Skin epidermis (tissue), 12 donors: ENCODE results near the gene OASL.
A peak's percentile ranks its signal among the peaks of the same experiment; 100 is the strongest.
"Not testable (repeated sequence)": the region's sequence is repeated elsewhere in the genome, so short reads cannot be mapped to it uniquely, and the experiment has no call there.

Experiments used
- H3K27ac ChIP-seq, 21 experiments: fragments of 200-600 bp; sonication (generic) in 11 of 21; one replicate each; pipeline ENCODE4 v1.5.0; 2020; ENCODE audit warnings: mild to moderate bottlenecking in 3 of 21, inconsistent platforms in 2 of 21, moderate library complexity in 2 of 21
- H3K4me3 ChIP-seq, 7 experiments: fragments of 200-600 bp; sonication (generic) in 2 of 7; one replicate each; pipeline ENCODE4 v1.5.0; 2020; ENCODE audit warnings: inconsistent platforms in 2 of 7, mild to moderate bottlenecking in 2 of 7, moderate library complexity in 1 of 7

Gene OASL

GRCh38 chr12:121038861-121039668 is at the start of gene OASL:
Gene OASL, minus strand, starts transcription at chr12:121039246. Its CDS starts 275 bp downstream, at chr12:121038971.
- peak within 1 kb of the TSS in 19 of 21 experiments; percentile 1 to 91 (median 64) for H3K27ac ChIP-seq
- peak within 1 kb of the TSS; percentile 35 to 50 (median 48) for H3K4me3 ChIP-seq

DNA sequence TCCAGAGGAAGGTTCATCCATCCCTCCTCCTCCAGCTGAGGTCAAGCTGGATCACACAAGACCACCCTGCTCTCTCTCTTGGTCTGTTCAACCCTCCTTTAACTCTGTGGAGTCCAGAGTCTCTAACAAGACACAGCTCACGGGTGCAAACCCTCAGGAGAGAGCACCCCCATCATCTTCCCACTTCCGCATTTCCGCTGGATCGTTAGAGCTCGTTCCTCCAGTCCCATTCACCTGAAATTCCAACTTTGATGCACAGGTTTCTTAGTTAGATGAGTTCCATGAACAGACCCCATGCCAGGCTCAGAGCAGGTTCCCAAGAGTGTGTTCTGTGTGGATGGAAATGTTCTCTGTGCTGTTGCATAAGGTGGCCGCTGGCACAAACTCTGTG is 49.1 kb upstream of the OASL start:
- H3K27ac ChIP-seq = no peak overlapping the region
- no peak overlapping the region for H3K4me3 ChIP-seq

DNA sequence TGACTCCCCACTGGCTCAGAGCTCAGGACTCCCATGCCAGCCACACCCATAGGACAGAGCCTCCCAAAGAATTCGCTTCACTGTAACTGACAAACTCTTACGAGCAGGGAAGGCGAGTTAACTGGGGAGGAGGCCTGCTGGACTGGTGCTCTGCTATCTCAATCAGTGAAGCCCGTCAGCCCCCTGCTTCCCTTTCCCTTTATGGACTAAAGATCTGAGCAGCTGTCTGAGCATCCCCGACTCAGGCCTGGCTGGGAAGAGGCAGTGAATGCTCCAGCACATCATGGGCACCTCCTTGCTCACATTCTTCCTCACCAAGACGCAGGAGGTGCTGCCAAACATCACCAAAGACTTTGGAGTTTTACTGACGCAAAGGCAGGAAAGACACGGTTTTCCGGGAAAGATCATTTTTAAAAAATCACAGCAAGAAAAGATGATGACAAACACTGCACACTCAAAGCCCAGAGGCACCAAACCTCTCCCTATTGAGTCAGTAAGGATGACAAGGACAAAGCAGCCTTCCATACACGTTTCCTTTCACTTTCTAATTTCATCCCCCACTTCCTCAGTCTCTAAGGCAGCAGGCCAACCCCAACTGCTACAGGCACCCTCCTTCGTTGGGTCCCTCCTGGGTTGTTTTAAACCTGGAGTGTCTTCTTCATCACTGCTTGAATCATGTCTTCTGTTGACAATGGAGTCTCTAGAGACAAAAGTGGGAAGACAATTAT is 48.6 kb upstream of the OASL start:
- Histone ChIP-seq H3K27ac (no peak overlapping the region), H3K4me3 (no peak overlapping the region)

DNA sequence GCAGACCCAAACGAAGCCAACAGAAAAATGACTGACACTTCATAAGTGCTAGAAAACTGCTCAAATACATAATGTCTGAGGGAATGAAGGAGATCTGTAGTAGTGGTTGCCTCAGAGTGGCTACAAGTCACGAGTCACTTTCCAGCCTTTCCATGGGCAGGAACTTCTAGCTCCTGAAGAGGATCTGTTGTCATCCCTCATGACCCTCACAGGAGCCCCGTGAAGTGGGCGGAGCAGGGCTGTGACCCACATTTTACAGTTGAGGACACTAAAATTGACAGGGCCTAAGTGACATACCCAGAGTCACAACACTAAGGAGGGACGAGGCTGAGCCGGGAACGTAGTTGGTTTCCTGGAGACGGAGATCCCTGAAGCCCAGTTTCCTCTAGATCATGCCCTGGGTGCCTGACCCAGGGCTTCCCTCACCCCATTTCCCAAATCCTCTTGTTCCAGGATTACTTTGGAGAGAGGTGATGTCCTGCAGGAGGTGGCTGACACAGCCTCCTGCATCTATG is 47.8 kb upstream of the OASL start:
- Histone ChIP-seq H3K27ac (no peak overlapping the region), H3K4me3 (no peak overlapping the region)

- Histone ChIP-seq H3K27ac (no peak overlapping the region), H3K4me3 (no peak overlapping the region)
Measured at GRCh38 chr12:121085506-121086353, 46.7 kb upstream of the OASL start.

- Histone ChIP-seq H3K4me3 (no peak overlapping the region), H3K27ac (no peak overlapping the region)
Measured at GRCh38 chr12:121085069-121085468, 46.0 kb upstream of the OASL start.

DNA sequence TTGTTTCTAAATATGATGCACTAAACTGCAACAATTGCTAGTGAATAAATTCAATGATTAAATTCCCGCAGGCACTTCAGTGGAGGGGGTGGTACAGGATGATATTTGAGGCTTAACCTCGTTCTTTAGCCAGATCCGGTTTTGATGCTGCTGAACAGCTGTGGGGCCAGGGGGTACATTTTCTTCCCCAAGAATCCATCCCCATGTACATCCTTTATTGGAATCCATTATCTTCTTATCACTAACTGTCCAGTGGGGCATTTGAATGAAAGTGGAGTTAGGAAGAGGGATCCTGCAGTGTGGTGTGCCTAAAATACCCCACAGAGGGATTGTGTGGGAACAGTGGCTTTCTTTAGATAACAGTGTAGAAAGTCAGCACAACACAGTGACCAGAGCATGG is 45.2 kb upstream of the OASL start:
- H3K4me3 ChIP-seq = no peak overlapping the region

DNA sequence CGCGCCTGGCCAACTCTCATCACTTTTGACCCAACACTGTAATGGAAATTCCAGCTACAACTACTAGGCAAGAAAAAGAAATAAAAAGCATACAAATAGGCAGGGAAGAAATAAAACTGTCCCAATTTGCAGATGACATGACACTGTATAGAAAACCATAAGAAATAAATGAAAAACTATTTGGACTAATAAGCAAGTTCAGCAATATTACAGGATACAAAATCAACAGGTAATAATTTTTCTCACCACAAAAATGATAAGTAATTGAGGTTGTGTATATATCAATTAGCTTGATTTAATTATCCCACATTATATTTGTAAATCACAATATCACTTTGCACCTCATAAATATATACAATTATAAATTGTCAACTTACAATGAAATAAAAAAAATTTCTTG is 41.9 kb upstream of the OASL start:
- H3K27ac ChIP-seq = no peak overlapping the region
- H3K4me3 ChIP-seq = no peak overlapping the region

More for the DNA sequence above, 45.2 kb upstream of the OASL start:
- no peak overlapping the region for H3K27ac ChIP-seq

DNA sequence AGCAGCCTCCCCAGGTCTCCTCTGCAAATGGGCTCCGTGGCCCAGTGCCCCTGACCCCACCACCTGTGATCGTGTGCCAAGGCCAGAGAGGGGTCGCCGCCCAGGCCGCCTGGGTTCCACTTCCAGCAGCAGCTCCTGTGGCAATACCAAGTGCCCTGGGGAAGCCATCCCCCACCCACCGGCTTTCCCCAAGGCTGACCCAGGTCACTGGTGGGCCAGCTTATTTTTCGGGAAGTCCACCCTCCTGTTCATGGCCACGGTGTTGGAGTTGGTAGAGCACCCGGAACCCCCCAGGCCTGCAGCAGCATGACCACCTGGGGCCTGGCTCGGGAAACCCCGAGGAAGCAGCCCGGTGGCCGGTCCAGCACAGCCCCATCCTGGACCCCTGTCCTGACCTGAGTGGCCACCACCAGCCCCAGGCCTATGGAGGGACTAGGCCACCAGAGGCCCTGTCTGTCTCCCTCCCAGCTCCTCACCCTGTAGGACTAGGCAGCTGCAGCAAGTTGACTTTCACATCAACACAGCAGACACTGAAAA is 40.8 kb upstream of the OASL start:
- no peak overlapping the region for H3K4me3 ChIP-seq
- no peak overlapping the region for H3K27ac ChIP-seq

GRCh38 chr12:121077440-121077839 is 38.4 kb upstream of the OASL start:
- not testable (repeated sequence) for H3K4me3 ChIP-seq, H3K27ac ChIP-seq

GRCh38 chr12:121075911-121076310 is 36.9 kb upstream of the OASL start:
- not testable (repeated sequence) for H3K4me3 ChIP-seq, H3K27ac ChIP-seq

DNA sequence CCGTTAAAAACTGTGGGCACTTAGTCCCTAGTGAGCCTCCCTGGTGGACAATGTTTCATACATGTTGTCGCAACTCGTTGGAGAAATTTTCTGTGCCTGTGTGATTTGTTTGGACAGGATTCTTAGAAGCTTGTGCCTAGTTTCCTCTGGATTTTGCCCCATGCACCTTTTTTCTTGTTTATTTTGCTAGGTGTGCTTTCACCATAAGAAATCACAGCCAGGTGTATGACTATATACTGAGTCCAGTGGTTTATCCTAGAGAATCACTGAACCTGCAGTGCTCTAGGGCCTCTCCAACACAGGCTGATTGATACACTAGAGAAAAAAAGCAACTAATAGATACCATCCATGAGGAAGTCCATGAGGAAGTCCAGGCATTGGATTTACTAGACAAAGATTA is 33.1 kb upstream of the OASL start:
- no peak overlapping the region for H3K4me3 ChIP-seq
- H3K27ac ChIP-seq = no peak overlapping the region

GRCh38 chr12:121069206-121069605 is 30.2 kb upstream of the OASL start:
- Histone ChIP-seq H3K27ac (no peak overlapping the region), H3K4me3 (no peak overlapping the region)

DNA sequence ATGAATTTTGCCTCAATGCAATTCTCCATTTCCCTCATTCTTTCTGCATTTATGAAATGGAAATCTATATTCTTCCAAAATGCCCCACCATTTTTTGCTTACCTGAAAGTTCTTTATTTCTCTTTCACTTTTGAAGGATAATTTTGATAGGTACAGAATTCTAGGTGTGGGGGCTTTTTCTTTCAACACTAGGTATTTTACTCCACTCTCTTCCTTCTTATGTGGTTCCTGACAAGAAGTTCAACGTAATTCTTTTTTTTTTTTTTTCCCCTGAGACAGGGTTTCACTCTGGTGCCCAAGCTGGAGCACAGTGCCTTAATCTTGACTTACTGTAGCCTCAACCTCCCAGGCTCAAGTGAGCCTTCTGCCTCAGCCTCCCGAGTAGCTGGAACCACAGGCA is 26.3 kb upstream of the OASL start:
- no peak overlapping the region for H3K4me3 ChIP-seq

GRCh38 chr12:121064586-121064985 is 25.5 kb upstream of the OASL start:
- not testable (repeated sequence) for H3K4me3 ChIP-seq, H3K27ac ChIP-seq

More for the DNA sequence above, 26.3 kb upstream of the OASL start:
- no peak overlapping the region for H3K27ac ChIP-seq

- no peak overlapping the region for H3K4me3 ChIP-seq
Measured at GRCh38 chr12:121064116-121064515, 25.1 kb upstream of the OASL start.

GRCh38 chr12:121062391-121063045 is 23.5 kb upstream of the OASL start:
- Histone ChIP-seq H3K4me3 (no peak overlapping the region), H3K27ac (no peak overlapping the region)

More at GRCh38 chr12:121064116-121064515, 25.1 kb upstream of the OASL start:
- H3K27ac ChIP-seq = no peak overlapping the region

DNA sequence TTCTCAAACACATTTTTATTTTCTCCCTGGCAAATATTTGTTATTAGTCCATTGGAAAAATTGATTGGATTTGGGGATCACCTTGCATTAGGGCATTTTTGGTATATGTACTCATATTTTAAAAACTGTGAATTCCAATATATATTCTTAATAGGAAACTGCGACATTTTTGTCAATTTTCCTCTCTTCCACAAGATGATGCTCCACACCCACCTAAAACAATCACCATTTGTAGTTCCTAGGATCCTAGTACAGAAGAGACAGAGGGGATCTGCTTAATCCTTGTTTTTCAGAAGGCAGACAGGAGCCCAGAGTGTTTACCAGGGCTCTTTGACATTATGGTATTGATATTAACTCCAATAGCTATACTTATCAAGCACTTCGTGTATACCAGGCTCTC is 22.8 kb upstream of the OASL start:
- no peak overlapping the region for H3K4me3 ChIP-seq
- no peak overlapping the region for H3K27ac ChIP-seq
